ENCODE data around the gene OPN4. TPM values are rescaled to one million over a fixed set of nuclear protein-coding genes. Genes with fewer than 3 reads are reported as not detected.

The OPN4 gene
- total and polyA plus RNA-seq, 2 of the 8 experiments (the other 6 are each of a cell fraction or from before 2014, with no cell fraction given) = not detected

DNA sequence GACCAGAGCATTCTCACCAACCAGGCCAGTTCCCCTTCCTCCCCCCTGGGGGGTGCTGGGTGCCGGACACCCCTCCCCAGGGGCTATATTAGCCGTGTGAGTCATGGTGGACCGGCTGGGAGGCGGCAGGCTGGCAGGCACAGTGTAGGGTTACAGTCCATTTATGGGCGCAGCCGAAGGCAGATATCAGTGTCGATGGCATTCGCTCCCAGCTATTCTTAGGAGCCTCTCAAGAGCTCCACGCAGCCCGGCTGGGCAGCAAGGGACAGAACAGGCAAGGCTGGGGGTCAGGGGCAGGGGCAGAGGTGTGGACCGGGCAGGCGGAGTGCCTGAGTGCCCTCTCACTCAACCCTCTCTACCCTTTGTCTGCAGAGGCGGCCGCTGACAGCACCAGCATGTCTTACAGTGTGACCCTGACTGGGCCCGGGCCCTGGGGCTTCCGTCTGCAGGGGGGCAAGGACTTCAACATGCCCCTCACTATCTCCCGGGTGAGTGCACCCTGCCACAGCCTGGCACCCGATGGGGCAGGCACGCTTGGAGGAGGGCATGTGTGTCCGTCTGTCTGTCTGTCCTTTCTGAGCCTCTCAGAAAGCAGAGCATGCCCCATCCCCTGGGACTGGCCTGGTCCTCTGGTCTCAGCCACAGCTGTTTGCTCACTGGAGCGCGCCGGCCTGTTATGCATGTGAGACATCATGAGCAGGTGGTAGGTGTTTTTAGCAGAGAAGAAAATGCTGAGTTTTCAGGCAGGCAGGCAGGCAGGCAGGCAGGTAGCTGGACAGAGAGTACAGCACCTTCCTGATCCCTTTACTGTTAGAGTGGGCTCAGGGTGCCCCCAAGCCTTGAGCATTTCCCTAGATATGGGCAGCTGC, 14.2 kb downstream of the OPN4 start, which contains the start of gene LDB3:
TSS of gene LDB3 (plus strand) at position 215 of the 869 bp plus-strand sequence. CDS start at position 396, 181 bp downstream.
- no peak within 1 kb of the TSS for H3K4me3 ChIP-seq (ENCODE audit: extremely low read depth in 1 of 4, insufficient read depth in 2 of 4, low read depth in 3 of 4, low read length in 4 of 4)
- H3K18ac ChIP-seq (ENCODE audit: extremely low read depth, low read length) = peak within 1 kb of the TSS; percentile 32
- H2BK20ac ChIP-seq (ENCODE audit: low read length) = no peak within 1 kb of the TSS
- WGBS, 2 experiments (ENCODE audit: extremely low coverage in 1 of 2, insufficient coverage in 1 of 2, insufficient read length in 1 of 2, insufficient replicate concordance in 2 of 2, low coverage in 1 of 2, low lambda C conversion rate in 2 of 2, missing lambda C conversion rate in 1 of 2) = 78% methylated on average over 23 of the region's 23 CpGs; no CpG with 5 or more reads in 1 of the 2 experiments
- no peaks in the 10 kb centered on the region for H4K20me1 ChIP-seq (replicated peaks in 1 of 2; ENCODE audit: control insufficient read depth in 1 of 2, insufficient read depth in 2 of 2, low read length in 2 of 2)
- no peak for FAIRE-seq
- H4K5ac ChIP-seq (ENCODE audit: insufficient read length, low read depth, low read length) = no peak within 1 kb of the TSS
- 0 out of 2 replicates have a peak within 1 kb of the TSS, but pooled peaks have one; percentile 40 for H2BK5ac ChIP-seq (ENCODE audit: low read depth, low read length)
- H3K14ac ChIP-seq (ENCODE audit: insufficient read length) = no peak within 1 kb of the TSS
- H4K91ac ChIP-seq (replicated peaks; ENCODE audit: insufficient read length, low read length) = peak within 1 kb of the TSS; percentile 87
- no peaks in the 10 kb centered on the region for H3K79me1 ChIP-seq (ENCODE audit: low read depth, low read length)
- H3K23ac ChIP-seq (ENCODE audit: insufficient read length) = no peak within 1 kb of the TSS
- H3K23me2 ChIP-seq (ENCODE audit: low read depth, low read length) = no peaks in the 10 kb centered on the region
- no peaks in the 10 kb centered on the region for H3K79me2 ChIP-seq (ENCODE audit: control insufficient read depth in 1 of 2, insufficient read depth in 2 of 2, low read length in 2 of 2)
- H2BK120ac ChIP-seq (replicated peaks; ENCODE audit: low read depth, low read length) = no peak within 1 kb of the TSS
- peaks cover 3 to 30% (median 21%) of the 10 kb centered on the region in 4 experiments for H3K4me1 ChIP-seq (replicated peaks in 1 of 4; ENCODE audit: control insufficient read depth in 3 of 4, insufficient read depth in 4 of 4, low read length in 3 of 4)
- no peak within 1 kb of the TSS for H3K4ac ChIP-seq (replicated peaks; ENCODE audit: insufficient read length, low read depth, low read length)
- H2BK12ac ChIP-seq (ENCODE audit: low read depth, low read length) = 0 out of 2 replicates have a peak within 1 kb of the TSS, but pooled peaks have one; percentile 75
- CTCF ChIA-PET (ENCODE audit: partially characterized antibody) = interaction anchor here (0.8 to 13.4 kb wide), 6 partner anchors 9 to 271 kb away, joined by 3 to 105 read pairs (median 4); no protein-coding TSS in a partner anchor
- no peak within 1 kb of the TSS for H3K56ac ChIP-seq (replicated peaks; ENCODE audit: insufficient read length, low read depth, low read length)
- no peak for DNase-seq (ENCODE audit: low read depth in 1 of 2, low spot score in 2 of 2)
- no peak within 1 kb of the TSS for H2AFZ ChIP-seq (ENCODE audit: low read length)
- H2AK5ac ChIP-seq (ENCODE audit: low read depth, low read length) = no peak within 1 kb of the TSS
- TF ChIP-seq SRF (IDR thresholded peaks at IDR 0.05; ENCODE audit: low read depth, low read length) = peak; percentile 75; the same call in 1 of the 2 replicates
- TF ChIP-seq SP4 (IDR thresholded peaks at IDR 0.05; ENCODE audit: low read length) = no peak
- H4K8ac ChIP-seq (ENCODE audit: extremely low read depth, insufficient read depth, low read length) = no peak within 1 kb of the TSS; the same call in 1 of the 2 replicates
- no peak within 1 kb of the TSS for H3K27ac ChIP-seq (ENCODE audit: low read depth, low read length)
- H3K9ac ChIP-seq (replicated peaks in 1 of 4; ENCODE audit: extremely low read depth in 1 of 4, low read depth in 3 of 4, low read length in 3 of 4) = no peak within 1 kb of the TSS
- H2BK15ac ChIP-seq (ENCODE audit: low read length) = 0 out of 2 replicates have a peak within 1 kb of the TSS, but pooled peaks have one; percentile 61
- no peaks in the 10 kb centered on the region for H3K27me3 ChIP-seq (replicated peaks in 1 of 4; ENCODE audit: control insufficient read depth in 3 of 4, extremely low read depth in 1 of 4, insufficient read depth in 3 of 4, low read length in 3 of 4)
- POLR2A ChIA-PET (ENCODE audit: partially characterized antibody) = interaction anchor here (1.2 kb wide), 1 partner anchor 13 kb away, joined by 3 read pairs; no protein-coding TSS in a partner anchor
- H3K9me3 ChIP-seq (ENCODE audit: insufficient read depth in 2 of 2, low read depth in 1 of 2, low read length in 1 of 2) = no peaks in the 10 kb centered on the region
- no peaks in the 10 kb centered on the region for H3K36me3 ChIP-seq (ENCODE audit: control insufficient read depth in 2 of 4, insufficient read depth in 4 of 4, low read length in 3 of 4)
- H3K4me2 ChIP-seq (ENCODE audit: insufficient read depth in 1 of 2, low read depth in 2 of 2, low read length in 2 of 2) = no peak within 1 kb of the TSS

All from H1 (cell line).